Measurements from ENCODE around the gene KCNH2.

The KCNH2 gene

GRCh38 chr7:150957133-150958020 lies 20.7 kb downstream of the KCNH2 start:
- DNase-seq, result no peak

GRCh38 chr7:150956395-150957132 lies 21.6 kb downstream of the KCNH2 start:
- DNase-seq, result no peak

GRCh38 chr7:150955519-150956394 lies 22.4 kb downstream of the KCNH2 start:
- no peak for DNase-seq

GRCh38 chr7:150954986-150955518 lies 23.1 kb downstream of the KCNH2 start:
- no peak for DNase-seq

GRCh38 chr7:150954201-150954985 lies 23.7 kb downstream of the KCNH2 start:
- no peak for DNase-seq

- DNase-seq, result no peak
These were observed 24.8 kb downstream of the KCNH2 start for GRCh38 chr7:150953061-150953997.

GRCh38 chr7:150952331-150953050 lies 25.6 kb downstream of the KCNH2 start:
- no peak for DNase-seq

GRCh38 chr7:150951521-150951920 lies 26.6 kb downstream of the KCNH2 start:
- no peak for DNase-seq

- DNase-seq, result no peak
These were observed 27.0 kb downstream of the KCNH2 start for GRCh38 chr7:150951181-150951520.

GRCh38 chr7:150950496-150951180 lies 27.5 kb downstream of the KCNH2 start:
- no peak for DNase-seq

GRCh38 chr7:150949971-150950491 lies 28.1 kb downstream of the KCNH2 start:
- no peak for DNase-seq

- no peak for DNase-seq
These were observed 28.6 kb downstream of the KCNH2 start for GRCh38 chr7:150949564-150949963.

- no peak for DNase-seq
These were observed 29.3 kb downstream of the KCNH2 start for GRCh38 chr7:150948791-150949251.

GRCh38 chr7:150947761-150948651 lies 30.1 kb downstream of the KCNH2 start:
- DNase-seq, result no peak

- no peak for DNase-seq
These were observed 30.8 kb downstream of the KCNH2 start for GRCh38 chr7:150947241-150947745.

- no peak for DNase-seq
These were observed 31.5 kb downstream of the KCNH2 start for GRCh38 chr7:150946421-150947240.

GRCh38 chr7:150945853-150946420 lies 32.2 kb downstream of the KCNH2 start:
- no peak for DNase-seq

Data from NCI-H2107 (cell line).